ENCODE data around the gene RASSF7. TPM values are rescaled to one million over a fixed set of nuclear protein-coding genes. Genes with fewer than 3 reads are reported as not detected.

The RASSF7 gene
- total RNA-seq, 2 donors from 2014 or later = 8.5 to 13.0 TPM

DNA sequence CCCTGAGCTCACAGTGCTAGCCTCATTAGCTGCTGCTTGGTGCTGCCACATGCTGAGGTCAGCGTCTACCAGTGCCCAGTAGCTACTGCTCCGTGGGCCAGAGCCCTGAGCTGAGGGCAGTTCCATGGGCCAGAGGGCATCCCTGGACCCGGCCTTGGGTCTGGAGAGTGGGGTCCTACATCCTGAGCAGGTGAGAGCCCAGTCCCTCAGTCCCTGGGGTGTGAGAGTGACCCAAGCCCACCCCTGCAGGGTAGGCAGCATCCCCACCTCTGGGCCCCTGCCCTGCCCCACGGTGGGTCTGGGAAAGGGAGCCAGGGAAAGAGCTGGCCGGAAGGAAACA lies 10.1 kb upstream of the RASSF7 start:
- Histone ChIP-seq H3K4me3 (no peak overlapping the region), H3K27me3 (peaks cover 13 to 29% of the 10 kb centered on the region in 2 donors), H3K4me1 (peaks cover 0 to 14% of the 10 kb centered on the region in 2 donors), H3K9me3 (no peaks in the 10 kb centered on the region), H3K36me3 (no peaks in the 10 kb centered on the region), H3K27ac (no peak overlapping the region)
- TF ChIP-seq, protein P1, sequence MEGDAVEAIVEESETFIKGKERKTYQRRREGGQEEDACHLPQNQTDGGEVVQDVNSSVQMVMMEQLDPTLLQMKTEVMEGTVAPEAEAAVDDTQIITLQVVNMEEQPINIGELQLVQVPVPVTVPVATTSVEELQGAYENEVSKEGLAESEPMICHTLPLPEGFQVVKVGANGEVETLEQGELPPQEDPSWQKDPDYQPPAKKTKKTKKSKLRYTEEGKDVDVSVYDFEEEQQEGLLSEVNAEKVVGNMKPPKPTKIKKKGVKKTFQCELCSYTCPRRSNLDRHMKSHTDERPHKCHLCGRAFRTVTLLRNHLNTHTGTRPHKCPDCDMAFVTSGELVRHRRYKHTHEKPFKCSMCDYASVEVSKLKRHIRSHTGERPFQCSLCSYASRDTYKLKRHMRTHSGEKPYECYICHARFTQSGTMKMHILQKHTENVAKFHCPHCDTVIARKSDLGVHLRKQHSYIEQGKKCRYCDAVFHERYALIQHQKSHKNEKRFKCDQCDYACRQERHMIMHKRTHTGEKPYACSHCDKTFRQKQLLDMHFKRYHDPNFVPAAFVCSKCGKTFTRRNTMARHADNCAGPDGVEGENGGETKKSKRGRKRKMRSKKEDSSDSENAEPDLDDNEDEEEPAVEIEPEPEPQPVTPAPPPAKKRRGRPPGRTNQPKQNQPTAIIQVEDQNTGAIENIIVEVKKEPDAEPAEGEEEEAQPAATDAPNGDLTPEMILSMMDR (IDR thresholded peaks at IDR 0.05) = no peak
- DNase-seq (ENCODE audit: low spot score) = no peak

DNA sequence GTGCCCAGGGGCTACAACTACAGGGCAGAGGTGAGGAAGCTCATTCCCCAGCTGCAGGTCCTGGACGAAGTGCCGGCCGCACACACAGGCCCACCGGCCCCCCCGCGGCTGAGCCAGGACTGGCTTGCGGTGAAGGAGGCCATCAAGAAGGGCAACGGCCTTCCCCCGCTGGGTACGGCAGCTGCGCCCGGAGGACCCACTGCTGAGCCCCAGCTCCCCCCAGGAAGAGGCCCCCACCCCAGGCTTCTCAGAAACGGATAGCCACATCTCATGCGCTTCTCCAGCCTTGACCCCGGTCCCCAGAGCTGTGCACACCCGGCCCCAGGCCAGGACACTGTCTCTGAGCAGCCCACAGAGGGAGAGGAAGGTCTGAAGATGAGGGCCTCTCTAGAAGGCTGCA lies 9.6 kb upstream of the RASSF7 start:
- Histone ChIP-seq H3K9me3 (no peaks in the 10 kb centered on the region), H3K27ac (no peak overlapping the region), H3K27me3 (peaks cover 13 to 30% of the 10 kb centered on the region in 2 donors), H3K4me1 (peaks cover 0 to 16% of the 10 kb centered on the region in 2 donors), H3K4me3 (no peak overlapping the region), H3K36me3 (no peaks in the 10 kb centered on the region)
- DNase-seq (ENCODE audit: low spot score) = no peak
- TF ChIP-seq, protein P1 (IDR thresholded peaks at IDR 0.05) = no peak

DNA sequence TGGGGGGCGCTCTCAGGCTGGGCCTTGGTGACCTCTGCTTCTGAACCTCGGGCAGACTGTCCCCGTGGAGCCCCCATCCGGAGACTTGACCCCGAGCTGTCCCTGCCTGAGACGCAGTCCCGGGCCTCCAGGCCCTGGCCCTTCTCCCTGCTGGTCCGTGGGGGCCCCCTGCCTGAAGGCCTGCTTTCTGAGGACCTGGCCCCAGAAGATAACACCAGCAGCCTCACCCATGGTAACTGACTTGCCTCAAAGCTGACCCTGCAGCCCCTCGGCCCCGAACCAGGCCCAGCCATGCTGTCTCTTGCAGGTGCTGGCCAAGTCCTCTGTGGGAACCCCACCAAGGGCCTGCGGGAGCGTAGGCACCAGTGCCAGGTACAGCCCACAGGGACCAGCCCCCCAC lies 9.2 kb upstream of the RASSF7 start:
- H3K4me1 ChIP-seq = peaks cover 0 to 16% of the 10 kb centered on the region in 2 donors
- H3K9me3 ChIP-seq = no peaks in the 10 kb centered on the region
- TF ChIP-seq, protein P1 (IDR thresholded peaks at IDR 0.05) = no peak
- H3K27ac ChIP-seq = no peak overlapping the region
- no peak for DNase-seq (ENCODE audit: low spot score)
- no peak overlapping the region for H3K4me3 ChIP-seq
- H3K36me3 ChIP-seq = no peaks in the 10 kb centered on the region
- peaks cover 14 to 35% of the 10 kb centered on the region in 2 donors for H3K27me3 ChIP-seq

DNA sequence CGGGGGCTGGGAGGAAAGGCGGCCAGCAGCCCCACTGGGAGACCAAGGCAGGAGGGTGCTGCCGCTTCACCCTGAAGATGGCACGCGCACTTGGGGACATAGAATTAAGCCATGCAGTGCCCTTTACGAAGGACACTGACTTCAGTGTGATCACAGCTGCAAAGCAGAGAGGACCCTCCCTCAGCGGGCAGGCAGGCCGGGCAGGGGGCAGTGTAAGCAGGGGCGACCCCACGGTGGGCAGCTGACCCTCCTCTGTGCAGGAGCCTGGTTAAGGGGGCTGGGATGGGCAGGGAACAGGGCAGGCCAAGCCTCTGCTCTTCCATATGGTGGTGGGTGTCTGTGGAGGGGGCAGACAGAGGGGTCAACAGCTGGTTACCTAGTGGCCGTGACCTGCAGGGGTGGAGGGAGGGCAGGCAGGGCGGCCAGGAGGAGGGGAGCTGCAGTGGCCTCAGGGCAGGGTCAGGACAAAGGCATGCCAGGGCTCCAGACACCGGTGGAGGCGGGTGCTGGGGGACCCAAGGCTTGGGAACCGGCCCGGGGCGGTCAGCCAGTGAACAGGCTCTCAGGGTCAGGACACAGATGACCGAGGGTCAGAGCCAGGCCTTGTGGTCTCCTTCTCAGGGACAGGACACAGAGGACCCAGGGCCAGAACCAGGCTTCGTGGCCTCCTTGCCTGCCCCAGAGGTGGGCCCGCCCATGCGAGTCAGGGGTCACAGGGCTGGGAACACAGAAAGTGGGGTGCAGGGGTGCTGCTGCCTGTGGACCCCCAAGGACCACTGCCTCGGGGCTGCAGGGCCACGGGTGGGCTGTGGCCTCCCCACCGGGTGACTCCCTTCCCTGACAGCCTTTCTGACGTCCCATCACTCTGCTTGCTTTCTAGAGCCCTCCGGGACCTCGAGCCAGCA lies 7.4 kb upstream of the RASSF7 start:
- Histone ChIP-seq H3K27me3 (peaks cover 17 to 36% of the 10 kb centered on the region in 2 donors), H3K27ac (no peak overlapping the region), H3K4me1 (peaks cover 0 to 16% of the 10 kb centered on the region in 2 donors), H3K36me3 (no peaks in the 10 kb centered on the region), H3K4me3 (no peak overlapping the region), H3K9me3 (no peaks in the 10 kb centered on the region)
- TF ChIP-seq, protein P1 (IDR thresholded peaks at IDR 0.05) = no peak
- no peak for DNase-seq (ENCODE audit: low spot score)

DNA sequence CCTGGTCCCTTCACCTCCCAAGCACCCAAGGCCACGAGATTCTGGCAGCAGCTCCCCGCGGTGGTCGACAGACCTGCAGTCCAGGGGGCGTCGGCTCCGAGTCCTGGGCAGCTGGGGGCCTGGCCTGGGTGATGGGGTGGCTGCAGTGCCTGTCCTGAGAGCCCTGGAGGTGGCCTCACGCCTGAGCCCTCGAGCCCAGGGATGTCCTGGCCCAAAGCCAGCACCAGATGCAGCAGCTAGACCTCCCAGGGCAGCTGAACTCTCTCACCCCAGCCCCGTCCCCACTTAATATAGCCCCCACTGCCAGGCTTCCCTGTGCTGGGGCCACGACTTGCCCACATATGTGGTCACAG lies 6.8 kb upstream of the RASSF7 start:
- DNase-seq (ENCODE audit: low spot score) = no peak
- peaks cover 17 to 36% of the 10 kb centered on the region in 2 donors for H3K27me3 ChIP-seq

More for the DNA sequence above, 6.8 kb upstream of the RASSF7 start:
- TF ChIP-seq, protein P1 (IDR thresholded peaks at IDR 0.05) = no peak
- peaks cover 0 to 16% of the 10 kb centered on the region in 2 donors for H3K4me1 ChIP-seq
- no peak overlapping the region for H3K27ac ChIP-seq
- H3K4me3 ChIP-seq = no peak overlapping the region
- H3K36me3 ChIP-seq = no peaks in the 10 kb centered on the region
- no peaks in the 10 kb centered on the region for H3K9me3 ChIP-seq

Measured in right atrium auricular region (tissue), 2 donors.